RWPE2 (cell line): ENCODE data around the gene PTTG1IP.

ENCODE experiments used
- ATAC-seq: fragments of 200-7000 bp; cut with Tn5 transposase; 3 replicates; pipeline ENCODE4 v1.9.1; 2021; ENCODE audit warnings: low read depth
- DNase-seq: peaks from one replicate; pipeline ENCODE4 v3.0.0-alpha.2; 2020; ENCODE audit warnings: low spot score
- H3K27ac ChIP-seq: fragments of 450-650 bp; 2 replicates; pipeline ENCODE4 v1.5.1; 2017; ENCODE audit warnings: mild to moderate bottlenecking; ENCODE audit not compliant: poor library complexity, severe bottlenecking
- H3K27me3 ChIP-seq: fragments of 250-450 bp; sonication (Bioruptor Pico); 2 replicates; pipeline ENCODE4 v1.5.1; 2021; ENCODE audit warnings: mild to moderate bottlenecking, moderate library complexity; ENCODE audit not compliant: insufficient read depth, poor library complexity, severe bottlenecking
- H3K36me3 ChIP-seq: fragments of 250-450 bp; sonication (Bioruptor Pico); 2 replicates; pipeline ENCODE4 v1.5.1; 2020; ENCODE audit warnings: low read depth, mild to moderate bottlenecking, moderate library complexity
- H3K4me1 ChIP-seq: fragments of 250-450 bp; sonication (Bioruptor Pico); 2 replicates; pipeline ENCODE4 v1.5.1; 2021; ENCODE audit warnings: mild to moderate bottlenecking, moderate library complexity; ENCODE audit not compliant: insufficient read depth, poor library complexity, severe bottlenecking
- H3K4me3 ChIP-seq: fragments of 250-450 bp; sonication (Bioruptor Pico); 2 replicates; pipeline ENCODE4 v1.5.1; 2021; ENCODE audit warnings: mild to moderate bottlenecking, moderate library complexity; ENCODE audit not compliant: severe bottlenecking
- H3K9me3 ChIP-seq: fragments of 250-450 bp; sonication (Bioruptor Pico); 2 replicates; pipeline ENCODE4 v1.5.1; 2021; ENCODE audit warnings: mild to moderate bottlenecking, moderate library complexity; ENCODE audit not compliant: severe bottlenecking
- TF ChIP-seq, protein P1 (sequence below): fragments of 450-650 bp; IDR thresholded peaks from one replicate; pipeline ENCODE4 v1.5.1; 2017; ENCODE audit warnings: mild to moderate bottlenecking, moderate library complexity; ENCODE audit not compliant: poor library complexity, severe bottlenecking

The PTTG1IP gene

DNA sequence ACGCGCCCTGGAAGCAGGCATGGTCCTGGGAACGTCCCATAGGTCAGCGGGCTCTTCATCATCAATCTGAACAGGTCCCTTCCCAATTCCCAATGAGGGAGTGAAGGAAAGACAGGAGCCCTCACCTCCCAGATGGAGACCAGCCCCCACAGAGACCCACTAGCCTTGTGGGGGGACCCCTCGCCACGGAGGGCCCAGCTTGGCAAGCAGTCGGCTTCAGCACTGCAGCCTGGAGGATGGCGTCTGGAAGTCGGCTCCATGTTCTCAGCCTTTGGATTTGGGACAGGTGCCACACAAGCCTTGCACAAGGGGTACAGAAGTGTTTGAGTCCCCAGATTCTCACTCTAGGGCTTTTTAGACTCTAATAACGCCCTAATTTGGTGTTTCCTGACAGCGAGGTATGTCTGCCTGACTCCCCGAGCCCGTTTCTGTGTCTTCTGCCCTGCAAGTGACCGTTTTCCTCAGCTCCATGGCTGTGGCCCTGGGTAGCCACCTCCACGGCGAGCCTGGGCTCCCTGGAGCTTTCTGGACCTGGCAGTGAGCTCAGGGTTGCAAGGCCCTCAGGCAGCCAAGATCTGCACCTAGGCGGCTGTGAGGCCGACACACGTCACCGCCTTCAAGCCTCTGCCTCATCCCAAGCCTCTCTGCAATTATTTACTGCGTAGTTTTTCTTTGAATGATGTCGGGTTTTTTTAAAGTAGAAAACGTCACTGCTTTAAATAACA, 30.6 kb downstream of the PTTG1IP start:
- no peaks in the 10 kb centered on the region for H3K9me3 ChIP-seq
- no peak overlapping the region for H3K4me3 ChIP-seq
- ATAC-seq (no peak), DNase-seq (no peak)
- TF ChIP-seq, protein P1, sequence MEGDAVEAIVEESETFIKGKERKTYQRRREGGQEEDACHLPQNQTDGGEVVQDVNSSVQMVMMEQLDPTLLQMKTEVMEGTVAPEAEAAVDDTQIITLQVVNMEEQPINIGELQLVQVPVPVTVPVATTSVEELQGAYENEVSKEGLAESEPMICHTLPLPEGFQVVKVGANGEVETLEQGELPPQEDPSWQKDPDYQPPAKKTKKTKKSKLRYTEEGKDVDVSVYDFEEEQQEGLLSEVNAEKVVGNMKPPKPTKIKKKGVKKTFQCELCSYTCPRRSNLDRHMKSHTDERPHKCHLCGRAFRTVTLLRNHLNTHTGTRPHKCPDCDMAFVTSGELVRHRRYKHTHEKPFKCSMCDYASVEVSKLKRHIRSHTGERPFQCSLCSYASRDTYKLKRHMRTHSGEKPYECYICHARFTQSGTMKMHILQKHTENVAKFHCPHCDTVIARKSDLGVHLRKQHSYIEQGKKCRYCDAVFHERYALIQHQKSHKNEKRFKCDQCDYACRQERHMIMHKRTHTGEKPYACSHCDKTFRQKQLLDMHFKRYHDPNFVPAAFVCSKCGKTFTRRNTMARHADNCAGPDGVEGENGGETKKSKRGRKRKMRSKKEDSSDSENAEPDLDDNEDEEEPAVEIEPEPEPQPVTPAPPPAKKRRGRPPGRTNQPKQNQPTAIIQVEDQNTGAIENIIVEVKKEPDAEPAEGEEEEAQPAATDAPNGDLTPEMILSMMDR, result no peak
- H3K27ac ChIP-seq, result no peak overlapping the region
- no peaks in the 10 kb centered on the region for H3K27me3 ChIP-seq
- no peaks in the 10 kb centered on the region for H3K36me3 ChIP-seq
- peaks cover 3% of the 10 kb centered on the region for H3K4me1 ChIP-seq

DNA sequence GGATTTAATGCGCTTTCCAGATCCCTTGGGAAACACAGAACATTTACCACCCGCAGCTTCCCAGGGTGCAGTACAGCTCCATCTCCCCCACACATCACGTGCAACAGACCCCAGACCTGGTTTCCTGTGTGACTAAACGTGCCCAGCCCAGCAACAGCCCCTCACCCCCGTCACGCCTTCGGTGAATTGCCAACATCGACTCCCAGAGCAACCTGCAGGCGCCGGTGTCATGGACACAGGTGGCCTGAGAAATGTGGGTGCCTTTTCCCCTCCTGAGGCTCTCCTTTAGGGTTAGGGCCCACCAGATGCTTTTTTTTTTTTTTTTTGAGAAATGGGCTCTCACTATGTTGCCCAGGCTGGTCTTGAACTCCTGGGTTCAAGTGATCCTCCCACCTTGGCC, 31.4 kb downstream of the PTTG1IP start:
- DNase-seq (no peak), ATAC-seq (no peak)
- H3K4me3 ChIP-seq, result no peak overlapping the region
- no peak overlapping the region for H3K27ac ChIP-seq
- TF ChIP-seq, protein P1, result no peak
- no peaks in the 10 kb centered on the region for H3K9me3 ChIP-seq
- H3K36me3 ChIP-seq, result no peaks in the 10 kb centered on the region
- H3K4me1 ChIP-seq, result peaks cover 3% of the 10 kb centered on the region
- H3K27me3 ChIP-seq, result no peaks in the 10 kb centered on the region

DNA sequence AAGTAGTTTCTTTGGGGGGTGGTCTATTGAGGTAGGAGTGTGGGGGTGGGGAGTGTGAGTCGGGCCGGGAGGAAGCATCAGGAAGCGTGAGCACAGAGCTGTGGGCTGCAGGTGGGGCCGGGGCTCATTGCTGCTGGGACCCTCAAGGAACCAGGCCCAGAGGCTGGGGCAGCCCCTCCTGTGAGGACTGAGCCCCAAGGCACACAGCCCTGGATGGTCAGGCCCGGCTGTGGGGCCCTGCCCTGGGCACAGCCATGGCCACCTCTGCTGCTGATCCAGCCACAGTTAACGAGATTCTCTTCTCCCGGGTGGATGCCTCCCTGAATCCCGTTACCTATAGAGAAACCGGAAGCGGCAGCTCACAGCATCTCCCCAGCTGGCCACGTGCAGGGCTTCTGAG, 32.7 kb downstream of the PTTG1IP start:
- no peaks in the 10 kb centered on the region for H3K4me1 ChIP-seq
- H3K27ac ChIP-seq, result no peak overlapping the region
- no peaks in the 10 kb centered on the region for H3K9me3 ChIP-seq
- no peaks in the 10 kb centered on the region for H3K27me3 ChIP-seq
- DNase-seq (no peak), ATAC-seq (no peak)
- no peak overlapping the region for H3K4me3 ChIP-seq
- TF ChIP-seq, protein P1, result no peak
- H3K36me3 ChIP-seq, result no peaks in the 10 kb centered on the region

DNA sequence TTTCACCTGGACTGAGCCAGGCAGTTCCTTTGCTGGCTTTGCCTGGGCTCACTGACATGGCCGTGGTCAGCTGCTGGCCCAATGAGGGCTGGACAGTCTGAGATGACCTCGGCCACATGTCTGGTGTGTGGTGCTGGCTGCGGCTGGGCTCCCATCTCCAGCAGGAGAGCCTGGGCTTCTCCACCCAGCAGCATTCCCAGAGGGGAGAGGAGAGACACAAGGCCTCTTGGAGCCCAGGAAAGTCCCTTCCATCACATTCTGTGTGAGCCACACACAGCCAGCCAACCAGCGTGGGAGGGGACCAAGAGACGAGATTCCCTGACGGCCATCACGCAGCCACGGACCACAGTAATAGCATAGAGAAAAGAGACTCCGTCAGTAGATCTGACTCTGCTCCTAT, 34.5 kb downstream of the PTTG1IP start:
- H3K27ac ChIP-seq, result no peak overlapping the region
- no peak overlapping the region for H3K4me3 ChIP-seq
- H3K27me3 ChIP-seq, result no peaks in the 10 kb centered on the region
- TF ChIP-seq, protein P1, result no peak
- no peaks in the 10 kb centered on the region for H3K36me3 ChIP-seq
- ATAC-seq (no peak), DNase-seq (no peak)
- H3K4me1 ChIP-seq, result no peaks in the 10 kb centered on the region
- H3K9me3 ChIP-seq, result no peaks in the 10 kb centered on the region
